GM19324 (cell line): ENCODE results near the gene NPIPA7.
"Not testable (repeated sequence)": the region's sequence is repeated elsewhere in the genome, so short reads cannot be mapped to it uniquely, and the experiment has no call there.

ENCODE experiments used
- ATAC-seq: cut with Tn5 transposase; IDR thresholded peaks from one replicate; pipeline ENCODE4 v1.9.1; 2021; ENCODE audit warnings: mild to moderate bottlenecking, moderate library complexity; ENCODE audit not compliant: unreplicated experiment, low FRiP score

The NPIPA7 gene

GRCh38 chr16:16417914-16418544 is 39.1 kb downstream of the NPIPA7 start:
- not testable (repeated sequence) for ATAC-seq

DNA sequence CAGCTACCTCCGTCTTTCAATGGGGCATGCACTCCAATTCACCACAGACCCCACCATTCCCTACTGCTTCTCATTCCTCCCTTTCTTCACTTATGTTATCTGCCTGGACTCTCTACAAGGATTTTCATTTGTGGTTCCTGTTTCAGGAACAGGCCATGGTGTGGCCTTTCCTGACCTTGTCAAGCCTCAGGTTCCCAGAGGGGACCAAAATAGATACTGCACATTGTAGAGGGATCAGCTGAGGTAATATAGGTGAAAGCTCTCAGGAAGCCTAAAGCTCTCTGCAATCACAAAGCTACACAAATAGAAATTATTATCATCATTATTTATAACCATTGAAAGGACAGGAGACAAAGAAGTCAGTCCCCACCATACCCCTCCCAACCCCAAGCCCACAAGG is 41.6 kb downstream of the NPIPA7 start:
- ATAC-seq: not testable (repeated sequence)

- ATAC-seq: not testable (repeated sequence)
Measured at GRCh38 chr16:16425146-16425545, 46.2 kb downstream of the NPIPA7 start.

DNA sequence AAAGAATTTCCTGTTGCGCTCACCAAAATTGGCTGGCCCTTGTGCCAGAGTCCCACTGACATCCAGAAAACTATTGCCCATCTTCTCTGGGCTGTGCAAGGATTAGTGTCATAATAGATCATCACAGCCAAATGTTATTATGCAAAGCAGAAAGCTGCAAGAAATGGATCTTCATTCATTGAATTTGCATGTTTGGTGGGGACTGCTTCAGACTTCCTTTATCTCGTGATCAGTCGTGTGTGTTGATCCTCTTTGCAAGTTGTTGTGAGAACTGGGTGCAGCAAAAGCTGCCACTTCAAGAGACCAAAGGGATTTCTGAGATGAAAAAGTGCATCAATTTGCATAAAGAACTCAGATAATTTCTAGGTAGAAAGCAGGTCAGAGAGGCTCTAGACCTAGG is 52.2 kb downstream of the NPIPA7 start:
- not testable (repeated sequence) for ATAC-seq

DNA sequence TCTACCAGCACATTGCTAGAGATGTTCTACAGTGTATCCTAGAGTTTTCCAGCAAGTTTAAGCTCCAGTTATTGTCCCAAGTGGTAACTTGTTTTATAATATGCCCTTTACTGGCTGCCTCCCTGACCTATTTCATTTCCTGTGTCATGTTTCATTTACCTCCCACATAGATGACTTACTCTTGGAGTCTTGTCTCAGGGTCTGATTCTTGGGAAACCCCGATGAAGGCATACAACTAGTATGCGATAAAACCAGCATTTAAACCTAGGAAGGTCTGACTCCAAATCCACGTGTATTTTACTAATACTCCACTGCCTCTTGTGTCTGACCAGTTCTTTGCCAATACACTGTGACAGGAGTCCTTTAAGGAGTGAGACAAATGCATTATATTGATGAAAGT is 55.8 kb downstream of the NPIPA7 start:
- not testable (repeated sequence) for ATAC-seq

GRCh38 chr16:16441401-16441800 is 62.5 kb downstream of the NPIPA7 start:
- ATAC-seq: not testable (repeated sequence)
